Loucy (cell line): ENCODE measurements around the gene PHF8.

Experiments
- H2AFZ ChIP-seq: fragments of 200-600 bp; sonication (generic); 2 replicates; pipeline ENCODE4 v1.6.0; 2016; ENCODE audit warnings: antibody characterized with exemption, mild to moderate bottlenecking, low read length, moderate library complexity
- H3F3A ChIP-seq: fragments of 200-600 bp; 2 replicates; pipeline ENCODE4 v1.6.0; 2016; ENCODE audit warnings: antibody characterized with exemption, low read depth, mild to moderate bottlenecking
- H3K27me3 ChIP-seq: fragments of 200-600 bp; sonication (generic); 2 replicates; pipeline ENCODE4 v1.6.1; 2014; ENCODE audit warnings: low read length, mild to moderate bottlenecking; ENCODE audit not compliant: insufficient read depth, poor library complexity, severe bottlenecking
- H3K36me3 ChIP-seq: fragments of 200-600 bp; sonication (generic); 2 replicates; pipeline ENCODE4 v1.6.1; 2016; ENCODE audit warnings: low read length; ENCODE audit not compliant: insufficient read depth
- H3K4me1 ChIP-seq: fragments of 200-600 bp; sonication (generic); 2 replicates; pipeline ENCODE4 v1.5.1; 2014; ENCODE audit warnings: low read length, mild to moderate bottlenecking; ENCODE audit not compliant: insufficient read depth, poor library complexity, severe bottlenecking
- H3K4me2 ChIP-seq: fragments of 200-600 bp; sonication (generic); 2 replicates; pipeline ENCODE4 v1.6.0; 2014; ENCODE audit warnings: antibody characterized with exemption, low read length, low read depth, mild to moderate bottlenecking; ENCODE audit not compliant: poor library complexity, severe bottlenecking
- H3K4me3 ChIP-seq: fragments of 200-600 bp; sonication (generic); 2 replicates; pipeline ENCODE4 v1.5.1; 2014; ENCODE audit warnings: low read length, mild to moderate bottlenecking, mixed read lengths; ENCODE audit not compliant: poor library complexity, severe bottlenecking
- H3K79me2 ChIP-seq: fragments of 200-600 bp; sonication (generic); 2 replicates; pipeline ENCODE4 v1.6.1; 2014; ENCODE audit warnings: low read length; ENCODE audit not compliant: insufficient read depth
- H3K9ac ChIP-seq: fragments of 200-600 bp; sonication (generic); 2 replicates; pipeline ENCODE4 v1.6.0; 2014; ENCODE audit warnings: mild to moderate bottlenecking, low read depth, low read length, moderate library complexity; ENCODE audit not compliant: poor library complexity, severe bottlenecking
- H3K9me2 ChIP-seq: fragments of 200-600 bp; sonication (generic); replicated peaks from 2 replicates; pipeline ENCODE4 v1.6.1; 2016; ENCODE audit warnings: low read depth, low read length, mixed read lengths
- H3K9me3 ChIP-seq: fragments of 200-600 bp; sonication (generic); 2 replicates; pipeline ENCODE4 v1.6.1; 2014; ENCODE audit warnings: mild to moderate bottlenecking, antibody characterized with exemption, low read length, low read depth; ENCODE audit not compliant: insufficient read depth
- H4K20me1 ChIP-seq: fragments of 200-600 bp; sonication (generic); 2 replicates; pipeline ENCODE4 v1.6.0; 2014; ENCODE audit warnings: antibody characterized with exemption, low read length, mild to moderate bottlenecking; ENCODE audit not compliant: insufficient read depth, poor library complexity, severe bottlenecking
- CTCF ChIP-seq: fragments of 200-600 bp; sonication (generic); conservative IDR thresholded peaks from 2 replicates; pipeline ENCODE4 v1.5.1; 2014; ENCODE audit warnings: mild to moderate bottlenecking, antibody characterized with exemption, low read length
- EZH2phosphoT487 ChIP-seq: fragments of 200-600 bp; IDR thresholded peaks from 2 replicates; pipeline ENCODE4 v1.6.1; 2018; ENCODE audit warnings: antibody characterized with exemption, mild to moderate bottlenecking, moderate library complexity, borderline replicate concordance

Gene PHF8

GRCh38 chrX:54085666-54086065 lies 41.4 kb upstream of the PHF8 start:
- H3K9me3 ChIP-seq = no peaks in the 10 kb centered on the region
- no peaks in the 10 kb centered on the region for H3K4me1 ChIP-seq
- H3K9me2 ChIP-seq = no peaks in the 10 kb centered on the region
- H2AFZ ChIP-seq = no peak overlapping the region
- no peaks in the 10 kb centered on the region for H3F3A ChIP-seq
- no peak overlapping the region for H3K4me3 ChIP-seq
- no peaks in the 10 kb centered on the region for H3K79me2 ChIP-seq
- no peak overlapping the region for H3K9ac ChIP-seq
- no peaks in the 10 kb centered on the region for H3K27me3 ChIP-seq
- H3K4me2 ChIP-seq = no peak overlapping the region
- H3K36me3 ChIP-seq = no peaks in the 10 kb centered on the region
- TF ChIP-seq EZH2phosphoT487 = no peak
- no peak for TF ChIP-seq CTCF
- H4K20me1 ChIP-seq = no peaks in the 10 kb centered on the region

DNA sequence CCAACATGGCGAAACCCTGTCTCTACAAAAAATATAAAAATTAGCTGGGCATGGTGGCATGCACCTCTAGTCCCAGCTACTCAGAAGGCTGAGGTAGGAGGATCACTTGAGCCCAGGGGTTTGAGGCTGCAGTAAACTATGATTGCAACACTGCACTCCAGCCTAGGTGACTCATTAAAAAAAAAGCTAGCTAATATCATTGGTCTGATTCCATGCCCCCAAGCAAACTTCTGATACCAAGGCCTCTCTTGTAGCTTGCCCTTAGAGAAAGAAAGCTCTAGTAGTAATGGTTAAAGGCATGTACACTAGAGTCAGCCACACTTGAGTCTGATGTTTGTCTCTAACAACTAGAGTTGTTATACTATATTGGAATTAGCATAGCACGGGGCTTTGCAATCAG lies 32.6 kb upstream of the PHF8 start:
- H3K4me2 ChIP-seq = no peak overlapping the region

GRCh38 chrX:54074826-54075225 lies 30.6 kb upstream of the PHF8 start:
- no peak overlapping the region for H2AFZ ChIP-seq
- no peaks in the 10 kb centered on the region for H3K27me3 ChIP-seq
- no peaks in the 10 kb centered on the region for H3K9me2 ChIP-seq
- H3K9ac ChIP-seq = no peak overlapping the region
- no peaks in the 10 kb centered on the region for H3K79me2 ChIP-seq
- no peak for TF ChIP-seq EZH2phosphoT487
- no peak for TF ChIP-seq CTCF
- no peaks in the 10 kb centered on the region for H3K4me1 ChIP-seq
- H3K9me3 ChIP-seq = no peaks in the 10 kb centered on the region
- no peak overlapping the region for H3K4me3 ChIP-seq
- H3F3A ChIP-seq = no peaks in the 10 kb centered on the region
- no peak overlapping the region for H3K4me2 ChIP-seq
- H3K36me3 ChIP-seq = no peaks in the 10 kb centered on the region
- H4K20me1 ChIP-seq = no peaks in the 10 kb centered on the region

More for the DNA sequence above, 32.6 kb upstream of the PHF8 start:
- Histone ChIP-seq H3K27me3 (no peaks in the 10 kb centered on the region), H3K9me2 (no peaks in the 10 kb centered on the region), H3F3A (no peaks in the 10 kb centered on the region), H3K4me3 (no peak overlapping the region), H3K36me3 (no peaks in the 10 kb centered on the region), H4K20me1 (no peaks in the 10 kb centered on the region), H3K79me2 (no peaks in the 10 kb centered on the region), H3K9ac (no peak overlapping the region), H3K9me3 (no peaks in the 10 kb centered on the region), H3K4me1 (no peaks in the 10 kb centered on the region), H2AFZ (no peak overlapping the region)
- TF ChIP-seq EZH2phosphoT487 (no peak), CTCF (no peak)
